GM20431 (cell line): Measurements from ENCODE around the gene ACRBP.

ENCODE experiments used
- in situ Hi-C: fragments of 300-500 bp; cut with MseI, MboI; formaldehyde crosslinking; loops from one replicate; pipeline ENCODE4 v1.15.0; 2020; ENCODE audit warnings: low sequenced_read_pairs; ENCODE audit not compliant: unreplicated experiment

Gene ACRBP

GRCh38 chr12:6647083-6647604, at the start of gene ACRBP:
Gene ACRBP, minus strand, starts transcription at chr12:6647432. Its CDS starts 66 bp downstream, at chr12:6647366.
- in situ Hi-C loops: no loop called here

- in situ Hi-C loops: no loop called here
These were observed 48.2 kb upstream of the ACRBP start for GRCh38 chr12:6695313-6696045.

- in situ Hi-C loops: no loop called here
These were observed 47.5 kb upstream of the ACRBP start for GRCh38 chr12:6694701-6695100.

GRCh38 chr12:6693832-6694355, 46.7 kb upstream of the ACRBP start:
- in situ Hi-C loops: no loop called here

GRCh38 chr12:6692888-6693287, 45.7 kb upstream of the ACRBP start:
- in situ Hi-C loops: no loop called here

GRCh38 chr12:6691473-6691872, 44.2 kb upstream of the ACRBP start:
- in situ Hi-C loops: no loop called here

- in situ Hi-C loops: no loop called here
These were observed 42.0 kb upstream of the ACRBP start, which contains the start of gene ZNF384 for GRCh38 chr12:6688999-6689882. Gene ZNF384, minus strand, starts transcription at chr12:6689375. Its CDS starts 9,855 bp downstream, at chr12:6679520.

- in situ Hi-C loops: no loop called here
These were observed 41.3 kb upstream of the ACRBP start for GRCh38 chr12:6688543-6688998.

- in situ Hi-C loops: no loop called here
These were observed 38.6 kb upstream of the ACRBP start for GRCh38 chr12:6685814-6686213.

GRCh38 chr12:6684609-6685008, 37.4 kb upstream of the ACRBP start:
- in situ Hi-C loops: no loop called here

- in situ Hi-C loops: no loop called here
These were observed 29.7 kb upstream of the ACRBP start for GRCh38 chr12:6676962-6677361.

GRCh38 chr12:6672143-6672542, 24.9 kb upstream of the ACRBP start:
- in situ Hi-C loops: no loop called here

- in situ Hi-C loops: no loop called here
These were observed 20.5 kb upstream of the ACRBP start for GRCh38 chr12:6667559-6668210.

GRCh38 chr12:6666211-6666610, 19.0 kb upstream of the ACRBP start:
- in situ Hi-C loops: no loop called here

GRCh38 chr12:6664902-6665301, 17.7 kb upstream of the ACRBP start:
- in situ Hi-C loops: no loop called here

GRCh38 chr12:6662906-6663742, 15.9 kb upstream of the ACRBP start, which contains the start of gene ING4:
Gene ING4, minus strand, starts transcription at chr12:6663119. Its CDS starts 18 bp downstream, at chr12:6663101.
- in situ Hi-C loops: no loop called here

GRCh38 chr12:6662602-6662905, 15.3 kb upstream of the ACRBP start:
- in situ Hi-C loops: no loop called here

- in situ Hi-C loops: no loop called here
These were observed 6.8 kb upstream of the ACRBP start for GRCh38 chr12:6653987-6654386.

GRCh38 chr12:6653342-6653741, 6.1 kb upstream of the ACRBP start:
- in situ Hi-C loops: no loop called here
